GM04504 (cell line): ENCODE measurements around the gene DDIAS.
"Not testable (repeated sequence)": the region's sequence is repeated elsewhere in the genome, so short reads cannot be mapped to it uniquely, and the experiment has no call there.

Source experiments
- DNase-seq: peaks from one replicate; pipeline ENCODE4 v3.0.0-alpha.2; 2012; ENCODE audit warnings: low read depth

The DDIAS gene

GRCh38 chr11:82969811-82970210, 68.3 kb downstream of the DDIAS start:
- no peak for DNase-seq

- DNase-seq: not testable (repeated sequence)
Measured at GRCh38 chr11:82970507-82971083, 69.1 kb downstream of the DDIAS start.

GRCh38 chr11:82971519-82971946, 70.0 kb downstream of the DDIAS start:
- DNase-seq: not testable (repeated sequence)

GRCh38 chr11:82972103-82972502, 70.6 kb downstream of the DDIAS start:
- no peak for DNase-seq

- DNase-seq: no peak
Measured at GRCh38 chr11:82974135-82974534, 72.6 kb downstream of the DDIAS start.

- DNase-seq: no peak
Measured at GRCh38 chr11:82974851-82975250, 73.3 kb downstream of the DDIAS start.

GRCh38 chr11:82975882-82976281, 74.3 kb downstream of the DDIAS start:
- no peak for DNase-seq

- DNase-seq: no peak
Measured at GRCh38 chr11:82976786-82977185, 75.2 kb downstream of the DDIAS start.

- DNase-seq: peak; percentile 52
Measured at GRCh38 chr11:82978422-82979099, 77.0 kb downstream of the DDIAS start.

- no peak for DNase-seq
Measured at GRCh38 chr11:82979824-82980223, 78.3 kb downstream of the DDIAS start.

- DNase-seq: peak; percentile 31
Measured at GRCh38 chr11:82980292-82980691, 78.8 kb downstream of the DDIAS start.

- DNase-seq: no peak
Measured at GRCh38 chr11:82980947-82981346, 79.4 kb downstream of the DDIAS start.

GRCh38 chr11:82981852-82982251, 80.3 kb downstream of the DDIAS start:
- DNase-seq: no peak
